Rectal smooth muscle tissue (tissue), 1 donor: ENCODE measurements around the gene PBX3.

ENCODE experiments used
- H3K27ac ChIP-seq: one replicate; pipeline ENCODE4 v1.7.0; 2013; ENCODE audit warnings: low read depth, low read length, inconsistent platforms
- H3K27me3 ChIP-seq: one replicate; pipeline ENCODE4 v1.7.0; 2013; ENCODE audit warnings: low read length; ENCODE audit not compliant: control insufficient read depth, insufficient read depth
- H3K36me3 ChIP-seq: one replicate; pipeline ENCODE4 v1.7.0; 2013; ENCODE audit warnings: low read length; ENCODE audit not compliant: control insufficient read depth, insufficient read depth
- H3K4me1 ChIP-seq: one replicate; pipeline ENCODE4 v1.7.0; 2013; ENCODE audit warnings: low read length; ENCODE audit not compliant: control insufficient read depth, insufficient read depth
- H3K4me3 ChIP-seq: one replicate; pipeline ENCODE4 v1.7.0; 2013; ENCODE audit warnings: low read length
- H3K9ac ChIP-seq: one replicate; pipeline ENCODE4 v1.7.0; 2013; ENCODE audit warnings: low read length

PBX3 gene

GRCh38 chr9:125985998-125986655, 239.0 kb downstream of the PBX3 start:
- Histone ChIP-seq H3K9ac (no peak overlapping the region), H3K4me1 (no peaks in the 10 kb centered on the region), H3K4me3 (no peak overlapping the region), H3K27ac (no peak overlapping the region), H3K36me3 (no peaks in the 10 kb centered on the region), H3K27me3 (no peaks in the 10 kb centered on the region)

GRCh38 chr9:125986966-125987365, 239.8 kb downstream of the PBX3 start:
- no peak overlapping the region for H3K9ac ChIP-seq
- H3K4me1 ChIP-seq, result no peaks in the 10 kb centered on the region
- no peaks in the 10 kb centered on the region for H3K36me3 ChIP-seq
- no peak overlapping the region for H3K27ac ChIP-seq
- H3K4me3 ChIP-seq, result no peak overlapping the region
- no peaks in the 10 kb centered on the region for H3K27me3 ChIP-seq

GRCh38 chr9:125987420-125987819, 240.2 kb downstream of the PBX3 start:
- Histone ChIP-seq H3K27ac (no peak overlapping the region), H3K36me3 (no peaks in the 10 kb centered on the region), H3K4me3 (no peak overlapping the region), H3K4me1 (no peaks in the 10 kb centered on the region), H3K27me3 (no peaks in the 10 kb centered on the region), H3K9ac (no peak overlapping the region)

DNA sequence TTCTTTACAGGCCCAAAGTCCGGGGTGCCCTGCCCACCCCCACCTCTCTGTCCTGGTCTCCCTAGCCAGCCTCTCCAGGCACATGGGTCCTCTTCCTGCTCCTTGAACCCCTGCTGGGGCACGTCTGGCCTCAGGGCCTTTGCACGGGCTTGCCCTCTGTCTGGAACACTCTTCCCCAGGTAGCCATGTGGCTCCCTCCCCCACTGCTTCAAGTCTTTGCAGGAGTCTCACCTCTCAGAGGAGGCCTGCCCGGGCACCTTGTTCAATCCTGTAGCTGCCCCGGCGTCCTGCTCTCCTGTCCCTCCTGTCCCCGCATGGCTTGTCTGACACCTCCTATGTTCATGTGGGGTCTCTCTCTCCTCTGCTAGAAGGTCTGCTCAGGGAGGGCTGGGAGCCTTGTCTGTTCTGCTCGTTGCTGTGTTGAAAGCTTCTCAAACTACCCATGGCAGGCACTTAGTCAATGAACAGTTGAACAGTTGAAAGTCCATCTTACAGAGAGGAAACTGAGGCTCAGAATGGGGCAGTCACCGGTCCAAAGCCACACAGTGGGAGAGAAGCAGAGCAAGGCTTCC, 241.4 kb downstream of the PBX3 start:
- Histone ChIP-seq H3K27ac (no peak overlapping the region), H3K4me3 (no peak overlapping the region), H3K36me3 (no peaks in the 10 kb centered on the region), H3K9ac (no peak overlapping the region), H3K27me3 (no peaks in the 10 kb centered on the region), H3K4me1 (no peaks in the 10 kb centered on the region)

DNA sequence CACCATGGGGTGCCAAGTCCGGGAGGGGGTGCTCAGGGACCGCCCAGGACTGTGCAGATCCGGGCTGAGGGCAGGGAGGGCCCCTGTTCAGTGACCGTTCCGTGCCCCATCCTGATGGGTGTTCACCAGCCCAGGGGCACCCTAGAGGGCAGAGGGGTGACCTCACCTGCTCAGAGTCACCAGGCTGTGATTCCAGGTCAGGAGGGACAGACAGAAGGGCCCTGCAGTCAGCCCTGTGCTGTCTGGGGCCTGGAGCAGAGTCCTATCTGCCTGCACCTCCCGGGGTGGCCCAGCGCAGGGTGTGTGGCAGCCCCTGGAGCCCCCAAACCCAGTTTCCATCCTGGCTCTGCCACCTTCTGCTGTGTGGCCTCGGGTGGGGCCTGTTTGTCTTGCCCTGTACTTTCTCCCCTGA, 241.9 kb downstream of the PBX3 start:
- no peak overlapping the region for H3K9ac ChIP-seq
- H3K27ac ChIP-seq, result no peak overlapping the region
- no peaks in the 10 kb centered on the region for H3K4me1 ChIP-seq
- H3K27me3 ChIP-seq, result no peaks in the 10 kb centered on the region
- H3K36me3 ChIP-seq, result no peaks in the 10 kb centered on the region
- H3K4me3 ChIP-seq, result no peak overlapping the region

GRCh38 chr9:125989524-125990180, 242.5 kb downstream of the PBX3 start:
- Histone ChIP-seq H3K4me1 (no peaks in the 10 kb centered on the region), H3K27me3 (no peaks in the 10 kb centered on the region), H3K4me3 (no peak overlapping the region), H3K9ac (no peak overlapping the region), H3K27ac (no peak overlapping the region), H3K36me3 (no peaks in the 10 kb centered on the region)

- Histone ChIP-seq H3K9ac (no peak overlapping the region), H3K27ac (no peak overlapping the region), H3K4me1 (no peaks in the 10 kb centered on the region), H3K36me3 (no peaks in the 10 kb centered on the region), H3K4me3 (no peak overlapping the region), H3K27me3 (no peaks in the 10 kb centered on the region)
These were observed 243.1 kb downstream of the PBX3 start for GRCh38 chr9:125990186-125990792.

GRCh38 chr9:125990793-125991220, 243.6 kb downstream of the PBX3 start:
- Histone ChIP-seq H3K27ac (no peak overlapping the region), H3K9ac (no peak overlapping the region), H3K27me3 (no peaks in the 10 kb centered on the region), H3K4me3 (no peak overlapping the region), H3K4me1 (no peaks in the 10 kb centered on the region), H3K36me3 (no peaks in the 10 kb centered on the region)

DNA sequence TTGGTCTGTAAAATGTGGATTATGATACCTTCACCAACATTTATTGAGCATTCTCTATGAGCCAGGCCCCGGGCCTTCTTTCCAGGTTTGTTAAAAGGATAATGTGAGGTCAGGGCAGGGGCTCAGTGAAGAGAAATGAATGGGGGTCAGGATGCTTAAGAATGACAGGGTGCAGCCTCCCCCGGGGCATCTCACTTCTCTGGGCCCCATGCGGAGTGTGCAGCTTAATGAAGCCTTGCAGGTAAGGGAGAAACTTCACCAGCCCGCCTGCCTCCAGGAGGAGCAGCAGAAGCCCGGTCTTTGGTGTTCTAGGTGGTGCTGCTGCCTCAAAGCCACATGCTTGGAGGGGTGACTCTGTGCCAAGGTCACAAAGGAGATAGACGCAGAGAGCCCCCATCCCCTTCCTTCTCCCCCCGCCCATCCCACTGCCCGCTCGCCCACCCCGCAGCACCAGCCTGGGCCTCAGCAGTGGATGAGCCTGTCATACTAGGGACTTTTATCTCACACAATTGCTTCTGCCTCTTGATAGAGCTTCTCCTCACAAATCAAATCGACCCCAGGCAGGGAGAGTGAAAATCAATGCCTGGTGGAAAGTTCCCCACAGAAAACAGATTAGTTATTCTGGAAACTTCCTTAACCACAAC, 244.8 kb downstream of the PBX3 start:
- Histone ChIP-seq H3K4me3 (no peak overlapping the region), H3K9ac (no peak overlapping the region), H3K27me3 (no peaks in the 10 kb centered on the region), H3K4me1 (no peaks in the 10 kb centered on the region), H3K36me3 (no peaks in the 10 kb centered on the region), H3K27ac (no peak overlapping the region)

GRCh38 chr9:125992557-125992956, 245.4 kb downstream of the PBX3 start:
- Histone ChIP-seq H3K27me3 (no peaks in the 10 kb centered on the region), H3K4me1 (no peaks in the 10 kb centered on the region), H3K4me3 (no peak overlapping the region), H3K27ac (no peak overlapping the region), H3K9ac (no peak overlapping the region), H3K36me3 (no peaks in the 10 kb centered on the region)

DNA sequence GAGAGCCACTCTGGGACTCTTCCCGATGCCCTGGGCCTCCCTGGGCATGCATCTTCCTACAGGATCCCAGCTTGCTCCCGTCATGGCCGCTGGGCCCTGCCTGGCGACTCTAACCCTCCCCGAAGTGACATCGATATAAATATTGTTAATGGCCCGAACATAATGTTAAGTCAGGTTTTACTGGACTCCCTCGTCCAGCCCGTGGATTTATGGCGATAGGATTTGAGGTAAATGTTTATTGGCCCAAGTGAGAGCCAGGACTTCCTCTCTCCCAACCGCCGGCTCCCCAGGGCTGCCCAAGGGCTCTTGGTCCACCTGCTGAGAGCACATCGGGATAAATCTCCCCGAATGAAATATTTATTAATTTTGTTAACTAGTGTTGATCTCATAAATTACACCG, 246.3 kb downstream of the PBX3 start:
- no peak overlapping the region for H3K9ac ChIP-seq
- no peaks in the 10 kb centered on the region for H3K27me3 ChIP-seq

More for the DNA sequence above, 246.3 kb downstream of the PBX3 start:
- H3K27ac ChIP-seq, result no peak overlapping the region
- no peaks in the 10 kb centered on the region for H3K36me3 ChIP-seq
- H3K4me3 ChIP-seq, result no peak overlapping the region
- no peaks in the 10 kb centered on the region for H3K4me1 ChIP-seq
